Measurements from ENCODE around the gene DLG2. TPM values are rescaled to one million over a fixed set of nuclear protein-coding genes. Genes with fewer than 3 reads are reported as not detected.

The DLG2 gene
- total and polyA plus RNA-seq, 2 donors (not counting 3 experiments of a cell fraction or from before 2014, with no cell fraction given): 0.15 to 1.1 TPM

GRCh38 chr11:83909579-83910534 lies 1717.3 kb downstream of the DLG2 start:
- TF ChIP-seq FOS (IDR thresholded peaks at IDR 0.05; ENCODE audit: borderline replicate concordance, insufficient read depth, low read length) (no peak), EZH2 (IDR thresholded peaks at IDR 0.05; ENCODE audit: borderline replicate concordance, low read depth, low read length, severe bottlenecking) (no peak), CTCF (IDR thresholded peaks at IDR 0.05; ENCODE audit: extremely low read depth in 1 of 2, insufficient read depth in 1 of 2, low read depth in 1 of 2, low read length in 2 of 2) (no peak), MAX (IDR thresholded peaks at IDR 0.05; ENCODE audit: insufficient read depth, insufficient read length) (no peak), MYC (IDR thresholded peaks at IDR 0.05; ENCODE audit: low read depth, low read length) (no peak), JUN (IDR thresholded peaks at IDR 0.05; ENCODE audit: borderline replicate concordance, insufficient read depth, insufficient read length, low read depth) (no peak)

More at GRCh38 chr11:83909579-83910534, 1717.3 kb downstream of the DLG2 start:
- H3K9me1 ChIP-seq (replicated peaks; ENCODE audit: control insufficient read depth, extremely low read depth, insufficient read depth, low read length): no peaks in the 10 kb centered on the region
- no peaks in the 10 kb centered on the region for H3K9me3 ChIP-seq (replicated peaks; ENCODE audit: control insufficient read depth, insufficient read depth, low read length)
- no peaks in the 10 kb centered on the region for H3K4me1 ChIP-seq (ENCODE audit: control insufficient read depth, extremely low read depth, insufficient read depth, low read length)
- FAIRE-seq (no peak), DNase-seq (ENCODE audit: low read depth, low spot score) (no peak)
- H2AFZ ChIP-seq (ENCODE audit: low read depth, low read length): no peak overlapping the region
- POLR2A ChIA-PET: no interaction called here
- H3K79me2 ChIP-seq (ENCODE audit: control insufficient read depth, insufficient read depth, low read length): no peaks in the 10 kb centered on the region
- no TSS peak for BruUV-seq (replicated peaks)
- no peak overlapping the region for H3K9ac ChIP-seq (replicated peaks; ENCODE audit: extremely low read depth, insufficient read depth, low read length)
- no peaks in the 10 kb centered on the region for H3K27me3 ChIP-seq (ENCODE audit: control insufficient read depth in 2 of 2, insufficient read depth in 2 of 2, low read length in 2 of 2)
- H3K4me3 ChIP-seq (replicated peaks in 1 of 3; ENCODE audit: insufficient read depth in 1 of 3, low read depth in 1 of 3, low read length in 3 of 3): no peak overlapping the region
- H3K4me2 ChIP-seq (ENCODE audit: insufficient read depth, low read length): no peak overlapping the region
- H3K27ac ChIP-seq (ENCODE audit: insufficient read depth, low read depth, low read length): no peak overlapping the region
- CTCF ChIA-PET: no interaction called here
- dilution Hi-C loops (cut with MboI; ENCODE audit: extremely low pct_ligation_motif_present, low sequenced_read_pairs) (no loop called here), intact Hi-C loops (cut with micrococcal nuclease) (no loop called here)
- no peaks in the 10 kb centered on the region for H3K36me3 ChIP-seq (ENCODE audit: control insufficient read depth in 2 of 2, extremely low read depth in 1 of 2, insufficient read depth in 2 of 2, low read length in 2 of 2)
- H4K20me1 ChIP-seq (replicated peaks; ENCODE audit: control insufficient read depth, extremely low read depth, insufficient read depth, low read length): no peaks in the 10 kb centered on the region
